Measurements from ENCODE around the gene HIBADH.

HIBADH gene

GRCh38 chr7:27689591-27690164, 27.0 kb upstream of the HIBADH start:
- no peak overlapping the region for H3K4me3 ChIP-seq (replicated peaks in 1 of 2; ENCODE audit: low read depth in 2 of 2, low read length in 2 of 2)
- TF ChIP-seq CTCF (IDR thresholded peaks at IDR 0.05; ENCODE audit: low read depth, low read length): peak; percentile 31
- DNase-seq (ENCODE audit: low read depth in 2 of 2): peak; percentile 57 to 71

GRCh38 chr7:27689150-27689549, 26.5 kb upstream of the HIBADH start:
- DNase-seq (ENCODE audit: low read depth in 2 of 2): no peak
- TF ChIP-seq CTCF (IDR thresholded peaks at IDR 0.05; ENCODE audit: low read depth, low read length): no peak
- H3K4me3 ChIP-seq (replicated peaks in 1 of 2; ENCODE audit: low read depth in 2 of 2, low read length in 2 of 2): no peak overlapping the region

- no peak overlapping the region for H3K4me3 ChIP-seq (replicated peaks in 1 of 2; ENCODE audit: low read depth in 2 of 2, low read length in 2 of 2)
- TF ChIP-seq CTCF (IDR thresholded peaks at IDR 0.05; ENCODE audit: low read depth, low read length): no peak
- DNase-seq (ENCODE audit: low read depth in 2 of 2): no peak
These were observed 26.0 kb upstream of the HIBADH start for GRCh38 chr7:27688646-27689045.

GRCh38 chr7:27688056-27688455, 25.4 kb upstream of the HIBADH start:
- no peak for TF ChIP-seq CTCF (IDR thresholded peaks at IDR 0.05; ENCODE audit: low read depth, low read length)
- no peak overlapping the region for H3K4me3 ChIP-seq (replicated peaks in 1 of 2; ENCODE audit: low read depth in 2 of 2, low read length in 2 of 2)
- DNase-seq (ENCODE audit: low read depth in 2 of 2): no peak

GRCh38 chr7:27686315-27686714, 23.6 kb upstream of the HIBADH start:
- no peak overlapping the region for H3K4me3 ChIP-seq (replicated peaks in 1 of 2; ENCODE audit: low read depth in 2 of 2, low read length in 2 of 2)
- DNase-seq (ENCODE audit: low read depth in 2 of 2): peak; percentile 52 to 64
- TF ChIP-seq CTCF (IDR thresholded peaks at IDR 0.05; ENCODE audit: low read depth, low read length): no peak

GRCh38 chr7:27685893-27686292, 23.2 kb upstream of the HIBADH start:
- DNase-seq (ENCODE audit: low read depth in 2 of 2): no peak
- no peak overlapping the region for H3K4me3 ChIP-seq (replicated peaks in 1 of 2; ENCODE audit: low read depth in 2 of 2, low read length in 2 of 2)
- no peak for TF ChIP-seq CTCF (IDR thresholded peaks at IDR 0.05; ENCODE audit: low read depth, low read length)

- TF ChIP-seq CTCF (IDR thresholded peaks at IDR 0.05; ENCODE audit: low read depth, low read length): no peak
- DNase-seq (ENCODE audit: low read depth in 2 of 2): no peak
- H3K4me3 ChIP-seq (replicated peaks in 1 of 2; ENCODE audit: low read depth in 2 of 2, low read length in 2 of 2): no peak overlapping the region
These were observed 22.5 kb upstream of the HIBADH start for GRCh38 chr7:27685209-27685608.

Measured in cardiac fibroblast (primary cell).